CD4-positive, alpha-beta T cell treated with Interleukin-17A for 1 hour (primary cell): Measurements from ENCODE around the gene AMY1C.
"Not testable (repeated sequence)": the region's sequence is repeated elsewhere in the genome, so short reads cannot be mapped to it uniquely, and the experiment has no call there.

Experiments
- DNase-seq: peaks from one replicate; pipeline ENCODE4 v3.0.0-alpha.2; 2020

Gene AMY1C

GRCh38 chr1:103749598-103749997 lies at the start of gene AMY1C:
Gene AMY1C (plus strand): TSS chr1:103749898. CDS start chr1:103750470, 572 bp downstream.
- not testable (repeated sequence) for DNase-seq

GRCh38 chr1:103700669-103701068 lies 49.0 kb upstream of the AMY1C start:
- DNase-seq, result not testable (repeated sequence)

- not testable (repeated sequence) for DNase-seq
These were observed 48.4 kb upstream of the AMY1C start for GRCh38 chr1:103701256-103701655.

GRCh38 chr1:103707670-103708069 lies 42.0 kb upstream of the AMY1C start:
- DNase-seq, result not testable (repeated sequence)

- not testable (repeated sequence) for DNase-seq
These were observed 39.3 kb upstream of the AMY1C start for GRCh38 chr1:103710381-103710780.

- DNase-seq, result not testable (repeated sequence)
These were observed 32.3 kb upstream of the AMY1C start for GRCh38 chr1:103717404-103717803.

GRCh38 chr1:103721473-103721872 lies 28.2 kb upstream of the AMY1C start:
- not testable (repeated sequence) for DNase-seq

GRCh38 chr1:103735334-103735733 lies 14.4 kb upstream of the AMY1C start:
- not testable (repeated sequence) for DNase-seq

- not testable (repeated sequence) for DNase-seq
These were observed 11.7 kb upstream of the AMY1C start for GRCh38 chr1:103738031-103738430.

GRCh38 chr1:103744449-103744848 lies 5.2 kb upstream of the AMY1C start:
- not testable (repeated sequence) for DNase-seq

- not testable (repeated sequence) for DNase-seq
These were observed 4.7 kb upstream of the AMY1C start for GRCh38 chr1:103745040-103745439.

GRCh38 chr1:103748273-103748672 lies 1.4 kb upstream of the AMY1C start:
- DNase-seq, result not testable (repeated sequence)

- DNase-seq, result no peak
These were observed 12.2 kb downstream of the AMY1C start for GRCh38 chr1:103761896-103762295.

GRCh38 chr1:103779932-103780331 lies 30.2 kb downstream of the AMY1C start:
- DNase-seq, result no peak

GRCh38 chr1:103783944-103784377 lies 34.3 kb downstream of the AMY1C start:
- DNase-seq, result no peak

- DNase-seq, result no peak
These were observed 38.7 kb downstream of the AMY1C start for GRCh38 chr1:103788377-103788776.

- no peak for DNase-seq
These were observed 40.5 kb downstream of the AMY1C start for GRCh38 chr1:103790172-103790571.
